Daoy (cell line): Measurements from ENCODE around the gene BCL2L12. TPM values are rescaled to one million over a fixed set of nuclear protein-coding genes. Genes with fewer than 3 reads are reported as not detected.
"Not testable (repeated sequence)": the region's sequence is repeated elsewhere in the genome, so short reads cannot be mapped to it uniquely, and the experiment has no call there.

Experiments used
- DNase-seq: peaks from one replicate; pipeline ENCODE4 v3.0.0-alpha.2; 2015; ENCODE audit warnings: low read depth
- total RNA-seq: library from RNA; depleted of rRNA; stranded (reverse); fragments of >200 nt; shearing (Covaris generic); gene quantifications from 2 replicates; pipeline ENCODE4 v1.2.3, GENCODE V29; 2014; rRNA removed

Gene BCL2L12
- 15.5 and 18.1 TPM in 2 replicates for total RNA-seq

DNA sequence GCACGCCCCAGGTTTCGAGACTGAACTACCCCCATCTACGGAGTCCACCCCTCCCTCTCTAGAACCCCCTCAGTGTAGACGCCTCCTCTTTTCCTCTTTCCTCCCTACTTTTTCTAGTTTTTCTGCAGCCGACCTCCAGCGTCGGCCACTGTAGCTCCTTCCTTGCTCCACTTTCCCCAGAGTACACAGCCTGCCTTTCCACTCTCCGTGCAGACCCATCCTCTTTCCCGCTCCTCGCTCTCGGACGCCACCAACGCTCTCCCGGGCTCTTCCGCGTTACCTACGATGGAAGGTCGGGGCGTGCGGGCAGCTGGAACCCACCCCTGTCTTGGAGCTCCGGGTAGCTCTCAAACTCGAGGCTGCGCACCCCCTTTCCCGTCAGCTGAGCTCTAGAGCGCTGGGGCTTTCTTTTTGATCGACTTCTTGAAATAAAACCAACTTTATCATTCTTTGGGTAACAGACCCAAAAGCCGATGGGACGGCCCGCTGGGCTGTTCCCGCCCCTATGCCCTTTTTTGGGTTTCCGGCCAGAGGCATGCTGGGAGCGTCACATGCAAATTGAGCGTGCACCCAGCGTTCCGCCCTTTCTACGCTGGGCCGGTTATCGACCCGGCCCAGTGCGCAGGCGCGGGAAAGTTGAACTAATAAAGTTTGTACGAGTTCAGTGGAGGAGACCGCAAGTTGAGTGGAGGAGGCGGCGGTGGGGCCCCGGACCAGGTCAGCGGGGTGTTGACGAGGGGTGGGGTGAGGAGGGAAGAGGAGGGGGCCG lies at the start of gene BCL2L12, which contains the start of gene IRF3:
Gene BCL2L12 (plus strand): TSS at position 583 of the 769 bp plus-strand sequence. CDS start 760 bp downstream, outside the sequence.
Gene IRF3 (minus strand): TSS at position 507 of the 769 bp plus-strand sequence. CDS start 1,019 bp downstream, outside the sequence.
- peak; percentile 98 for DNase-seq

- no peak for DNase-seq
Measured at GRCh38 chr19:49616532-49616931, 49.2 kb upstream of the BCL2L12 start.

DNA sequence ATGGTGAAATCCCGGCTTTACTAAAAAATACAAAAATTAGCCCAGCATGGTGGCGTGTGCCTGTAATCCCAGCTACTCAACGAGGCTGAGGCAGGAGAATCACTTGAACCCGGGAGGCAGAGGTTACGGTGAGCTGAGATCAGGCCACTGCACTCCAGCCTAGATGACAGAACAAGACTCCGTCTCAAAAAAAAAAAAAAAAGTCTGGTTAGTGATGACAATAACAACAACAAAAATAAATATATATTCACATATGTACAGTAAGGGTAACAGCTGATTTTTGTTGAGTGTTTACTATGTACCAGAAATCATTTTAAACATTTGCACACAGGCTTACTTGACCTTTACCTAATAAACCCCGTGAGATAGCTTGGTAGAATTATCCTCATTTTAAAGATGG lies 48.8 kb upstream of the BCL2L12 start:
- no peak for DNase-seq

- not testable (repeated sequence) for DNase-seq
Measured at GRCh38 chr19:49617860-49618259, 47.9 kb upstream of the BCL2L12 start.

DNA sequence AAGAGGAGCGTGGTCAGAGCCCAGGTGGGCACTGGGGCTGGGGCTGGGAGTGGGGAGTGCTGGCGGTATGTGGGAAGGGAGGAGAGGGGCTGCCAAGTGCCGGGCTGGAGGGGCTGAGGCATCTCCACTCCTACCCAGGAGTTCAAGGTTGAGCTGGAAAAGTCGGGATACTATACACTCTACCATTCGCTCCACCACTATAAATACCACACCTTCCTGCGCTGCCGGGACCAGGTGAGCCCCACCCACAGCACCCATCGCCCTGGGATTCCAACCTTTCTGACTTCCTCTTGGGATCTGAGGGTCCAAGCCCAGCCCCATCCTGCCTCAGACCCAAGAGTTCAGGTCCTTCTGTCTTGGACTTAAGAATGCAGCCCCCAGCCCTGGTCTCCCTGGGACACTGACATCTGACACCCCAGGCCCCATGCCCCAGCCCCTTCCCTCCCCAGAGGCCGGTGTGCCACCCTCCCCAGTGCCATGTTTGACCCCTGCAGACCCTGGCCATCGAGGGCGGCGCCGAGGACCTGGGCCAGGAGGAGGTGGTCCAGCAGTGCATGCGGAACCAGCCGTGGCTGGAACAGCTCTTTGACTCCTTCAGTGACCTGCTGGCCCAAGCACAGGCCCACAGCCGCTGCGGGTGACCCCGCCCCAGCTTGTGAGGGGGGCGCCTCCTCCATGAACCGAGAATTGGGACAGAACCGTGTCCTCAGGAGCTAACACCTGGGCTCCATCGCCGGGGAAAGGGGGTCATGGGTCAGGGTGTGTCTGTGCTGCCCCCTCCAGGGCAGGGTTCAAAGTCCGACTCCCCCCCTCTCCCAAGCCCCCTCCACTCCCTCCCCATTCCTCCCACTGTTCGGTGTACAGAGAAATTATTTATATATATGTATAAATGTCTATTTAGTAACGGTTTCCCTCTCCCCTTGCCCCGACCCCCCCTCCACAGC lies 40.5 kb upstream of the BCL2L12 start:
- no peak for DNase-seq

- DNase-seq, result no peak
Measured at GRCh38 chr19:49626226-49626625, 39.5 kb upstream of the BCL2L12 start.

- no peak for DNase-seq
Measured at GRCh38 chr19:49629659-49630058, 36.1 kb upstream of the BCL2L12 start.

GRCh38 chr19:49631014-49631588 lies 34.6 kb upstream of the BCL2L12 start:
- no peak for DNase-seq

- no peak for DNase-seq
Measured at GRCh38 chr19:49631610-49632192, 34.0 kb upstream of the BCL2L12 start.

DNA sequence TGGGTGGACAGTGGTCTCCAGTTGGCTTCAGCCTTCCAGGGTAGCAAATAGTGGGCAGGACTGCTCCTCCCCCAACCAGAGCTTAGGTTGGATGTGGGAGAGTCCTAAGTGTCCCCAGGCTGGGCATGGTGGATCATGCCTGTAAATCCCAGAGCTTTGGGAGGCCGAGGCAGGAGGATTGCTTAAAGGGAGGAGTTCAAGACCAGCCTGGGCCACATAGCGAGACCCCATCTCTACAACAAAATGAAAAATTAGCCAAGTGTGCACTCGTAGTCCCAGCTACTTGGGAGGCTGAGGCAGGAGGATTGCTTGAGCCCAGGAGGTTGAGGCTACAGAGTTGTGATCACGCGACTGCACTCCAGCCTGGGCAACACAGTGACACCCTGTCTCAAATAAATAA lies 33.2 kb upstream of the BCL2L12 start:
- DNase-seq, result no peak

DNA sequence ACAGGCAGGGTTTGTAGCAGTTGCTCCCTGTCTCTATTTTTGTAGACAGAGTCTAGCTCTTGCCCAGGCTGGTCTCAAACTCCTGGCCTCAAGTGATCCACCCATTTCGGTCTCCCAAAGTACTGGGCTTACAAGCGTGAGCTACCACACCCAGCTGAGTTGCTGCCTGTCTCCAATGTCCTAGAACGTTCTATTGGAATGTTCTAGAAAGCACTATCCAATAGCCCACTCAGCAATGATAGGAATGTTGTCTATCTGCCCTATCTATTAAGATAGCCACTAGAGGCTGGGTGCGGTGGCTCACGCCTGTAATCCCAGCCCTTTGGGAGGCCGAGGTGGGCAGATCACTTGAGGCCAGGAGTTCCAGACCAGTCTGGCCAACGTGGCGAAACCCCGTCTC lies 32.5 kb upstream of the BCL2L12 start:
- not testable (repeated sequence) for DNase-seq

DNA sequence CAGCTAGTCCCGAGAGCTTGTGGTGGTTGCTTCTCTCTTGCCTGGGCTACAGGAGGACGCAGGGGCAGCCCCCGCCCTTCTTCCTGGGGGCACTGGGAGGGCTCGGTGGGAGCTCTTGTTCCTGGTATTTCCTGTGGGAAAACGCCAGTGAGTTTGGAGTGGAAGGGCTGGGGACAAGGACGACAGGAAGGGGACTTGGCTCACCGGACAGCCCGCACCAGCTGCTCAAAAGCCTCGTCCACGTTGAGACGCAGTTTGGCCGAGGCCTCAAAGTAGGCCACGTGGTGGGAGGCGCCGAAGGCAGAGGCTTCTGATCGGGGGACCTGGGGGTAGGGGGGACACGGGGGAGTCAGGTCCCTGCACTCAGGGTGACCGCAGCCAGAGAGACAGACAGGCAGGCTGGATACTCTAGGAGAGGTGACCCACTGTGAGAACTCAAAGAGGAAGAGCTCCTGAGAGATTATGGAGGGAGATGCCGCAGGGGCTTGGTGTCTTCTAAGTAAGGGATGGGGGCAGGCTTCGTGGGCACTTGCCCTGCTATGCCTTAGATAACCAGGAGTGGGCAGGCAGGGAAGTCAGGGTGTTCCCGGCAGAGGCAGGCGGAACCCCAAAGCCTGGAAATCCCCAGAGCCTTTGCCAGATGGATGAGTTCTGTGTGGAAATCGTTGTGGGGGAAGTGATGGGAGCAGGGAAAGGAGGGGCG lies 30.1 kb upstream of the BCL2L12 start:
- DNase-seq, result peak; percentile 33

DNA sequence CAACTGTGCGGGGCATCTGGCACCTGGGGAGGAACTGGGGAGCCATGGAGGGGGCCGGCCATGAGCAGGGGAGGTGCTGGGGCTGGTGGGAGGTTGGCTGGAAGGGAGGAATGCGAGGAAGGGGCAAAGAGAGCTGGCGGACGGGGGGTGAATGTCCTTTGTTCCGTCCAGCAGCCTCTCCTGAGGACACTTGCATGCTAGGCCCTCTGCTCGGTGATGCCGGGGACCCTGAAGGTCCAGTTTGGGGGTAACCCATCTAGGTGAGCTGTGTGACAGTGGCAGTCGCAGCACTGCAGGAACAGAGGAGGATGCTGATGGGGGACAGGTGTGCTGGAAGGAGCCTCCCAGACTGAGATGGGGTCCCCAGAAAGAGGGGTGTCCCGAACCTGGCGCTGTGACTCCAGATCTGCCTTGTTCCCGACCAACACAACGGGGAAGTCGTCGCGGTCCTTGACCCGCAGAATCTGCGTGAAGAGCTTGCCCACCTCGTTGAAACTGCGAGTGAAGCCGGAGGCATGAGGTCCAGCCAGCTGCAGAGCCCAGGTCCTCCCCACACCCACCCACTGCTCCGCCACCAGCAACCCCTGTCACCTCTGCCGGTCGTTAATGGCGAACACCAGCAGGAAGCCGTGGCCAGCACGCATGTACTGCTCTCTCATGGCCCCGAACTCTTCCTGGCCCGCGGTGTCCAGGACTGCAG lies 29.4 kb upstream of the BCL2L12 start:
- DNase-seq, result no peak

- peak; percentile 86 for DNase-seq
Measured at GRCh38 chr19:49637821-49638738, 27.7 kb upstream of the BCL2L12 start.

GRCh38 chr19:49639401-49640112 lies 26.2 kb upstream of the BCL2L12 start:
- no peak for DNase-seq

DNA sequence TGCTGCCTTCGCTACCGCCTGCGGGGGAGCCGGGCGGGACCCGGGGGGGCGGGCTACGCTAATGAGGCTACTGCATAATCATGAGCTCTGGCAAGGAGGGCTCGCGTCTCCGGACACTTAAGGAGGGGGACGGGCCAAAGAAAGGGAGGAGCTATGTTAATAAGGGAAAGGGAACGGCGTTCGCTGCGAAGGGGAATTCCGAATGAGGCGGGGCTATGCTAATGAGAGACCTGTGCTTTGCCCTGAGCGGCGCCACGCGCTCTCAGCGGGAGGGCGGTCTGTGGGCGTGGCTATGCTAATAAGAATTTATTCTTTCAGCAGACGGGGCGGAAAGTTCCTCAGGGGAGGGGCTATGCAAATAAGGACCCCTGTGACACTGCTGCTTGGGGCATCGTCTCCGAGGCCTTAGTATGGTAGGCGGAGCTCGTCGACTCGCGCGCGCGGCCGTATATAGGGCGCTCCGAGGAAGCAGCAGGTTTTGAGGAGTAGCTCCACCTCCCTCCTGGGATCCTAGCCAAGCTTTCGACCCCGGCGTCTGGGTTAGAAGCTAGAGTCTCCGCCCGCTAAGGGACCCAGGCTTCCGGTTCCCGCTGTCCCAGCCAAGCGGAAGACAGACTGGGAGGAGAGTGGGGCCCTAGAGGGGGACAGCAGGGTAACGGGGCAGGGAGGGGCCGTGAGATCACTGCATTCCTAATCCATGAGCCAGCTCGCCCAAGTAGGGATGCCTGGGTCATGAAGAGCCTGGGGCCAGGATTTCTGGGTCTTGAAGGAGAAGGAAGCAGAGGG lies 25.4 kb upstream of the BCL2L12 start, which contains the start of gene RRAS:
Gene RRAS (minus strand): TSS at position 31 of the 786 bp plus-strand sequence. CDS start 45 bp downstream, outside the sequence.
- peak; percentile 100 for DNase-seq

DNA sequence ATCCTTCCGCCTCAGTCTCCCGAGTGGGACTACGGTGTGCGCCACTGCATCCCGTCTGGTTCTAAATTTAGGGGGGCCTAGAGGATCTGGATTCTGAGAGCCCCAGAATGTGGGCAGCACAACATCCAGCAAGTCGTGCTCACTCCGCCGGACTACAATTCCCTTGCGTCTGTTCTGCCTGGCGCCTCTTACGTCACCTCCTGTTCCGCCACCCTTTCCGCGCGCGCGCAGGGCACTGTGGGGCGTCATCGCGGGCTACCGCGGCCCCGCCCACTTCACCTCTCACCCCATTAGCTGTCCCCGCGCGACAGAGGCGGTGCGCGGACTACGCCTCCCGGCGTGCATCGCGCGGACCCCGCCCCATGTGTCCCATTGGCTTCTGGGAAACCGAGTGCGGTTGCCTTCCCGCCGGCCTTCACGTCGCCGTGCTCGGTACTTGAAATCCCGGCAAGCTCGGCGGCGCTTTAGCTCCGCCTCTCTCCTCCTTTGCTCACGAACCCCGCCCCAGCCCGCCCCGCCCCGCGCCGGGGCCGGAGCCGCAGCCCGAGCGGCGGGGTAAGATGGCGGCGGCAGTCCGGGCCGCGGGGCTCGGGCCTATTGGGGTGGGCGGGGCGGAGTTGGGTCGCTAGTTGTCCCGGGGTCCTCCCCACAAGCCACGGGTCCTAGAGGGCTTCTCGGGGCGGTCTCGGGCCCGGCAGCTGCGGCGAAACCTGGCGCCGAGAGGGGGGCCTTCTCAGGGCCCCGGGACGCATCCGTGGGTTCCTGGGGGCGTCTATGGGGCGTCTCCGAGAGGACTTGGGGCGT lies 23.8 kb upstream of the BCL2L12 start, which contains the start of gene SCAF1:
Gene SCAF1 (plus strand): TSS at position 522 of the 804 bp plus-strand sequence. CDS start 2,818 bp downstream, outside the sequence.
- DNase-seq, result peak; percentile 100
